Measurements from ENCODE around the gene ADCY3.

ADCY3 gene

DNA sequence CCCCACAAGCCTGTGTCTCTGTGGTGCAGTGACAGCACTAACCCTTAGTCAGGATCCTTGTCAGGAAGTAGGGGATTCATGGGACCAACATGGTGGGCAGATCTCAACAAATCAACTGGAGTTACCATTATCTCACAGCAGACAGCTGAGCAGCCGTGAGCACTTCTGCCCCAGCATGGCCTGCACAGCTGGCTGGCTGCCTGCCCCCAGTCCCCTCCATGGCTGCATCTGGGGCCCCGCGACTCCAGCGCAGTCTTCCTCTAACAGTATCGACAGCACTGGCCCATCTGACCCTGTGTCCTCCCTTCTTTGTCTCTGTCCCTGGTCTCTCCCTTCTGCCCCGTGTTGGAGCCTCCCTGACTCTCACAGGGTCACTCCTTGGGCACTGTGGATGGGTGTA is 4.7 kb upstream of the ADCY3 start:
- DNase-seq = no peak

DNA sequence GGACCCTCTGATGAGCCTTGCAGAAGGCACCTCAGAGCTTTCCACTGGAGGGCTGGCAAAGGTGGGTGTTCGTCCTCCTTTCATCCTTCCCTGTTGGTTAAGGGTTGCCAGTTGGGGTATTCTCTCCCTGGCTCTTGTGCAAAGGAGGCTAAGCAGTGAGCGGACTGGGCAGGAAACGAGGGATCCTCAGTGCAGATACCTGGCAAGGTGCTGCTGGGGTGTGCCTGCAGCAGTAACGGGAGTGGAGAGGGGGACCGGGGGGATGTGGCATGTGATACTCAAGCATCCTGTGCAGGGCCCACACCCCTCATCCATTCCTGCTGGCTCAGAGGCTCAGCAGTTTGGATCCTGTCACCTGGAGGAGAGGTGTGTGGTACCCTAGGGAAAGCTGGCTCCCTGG is 4.2 kb upstream of the ADCY3 start:
- no peak for DNase-seq

DNA sequence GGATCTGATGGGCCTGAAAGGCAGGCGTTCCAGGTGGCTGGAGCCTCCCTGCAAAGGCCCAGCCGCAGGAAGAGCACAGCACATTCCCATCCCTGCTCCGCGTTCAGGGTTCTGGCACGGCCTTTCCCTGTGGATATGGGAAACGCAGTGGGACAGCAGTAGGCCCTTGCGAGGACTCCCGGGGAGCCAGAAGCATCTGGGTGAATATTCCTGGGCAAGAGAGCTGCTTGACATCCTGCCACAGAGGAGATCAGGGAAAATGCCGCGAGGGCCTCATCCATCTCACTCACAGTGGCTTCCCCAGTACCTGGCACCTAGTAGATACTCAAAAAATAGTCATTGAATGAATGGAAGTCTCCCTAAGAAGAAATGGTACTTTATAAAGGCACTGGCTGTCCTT is 3.1 kb upstream of the ADCY3 start:
- no peak for DNase-seq

DNA sequence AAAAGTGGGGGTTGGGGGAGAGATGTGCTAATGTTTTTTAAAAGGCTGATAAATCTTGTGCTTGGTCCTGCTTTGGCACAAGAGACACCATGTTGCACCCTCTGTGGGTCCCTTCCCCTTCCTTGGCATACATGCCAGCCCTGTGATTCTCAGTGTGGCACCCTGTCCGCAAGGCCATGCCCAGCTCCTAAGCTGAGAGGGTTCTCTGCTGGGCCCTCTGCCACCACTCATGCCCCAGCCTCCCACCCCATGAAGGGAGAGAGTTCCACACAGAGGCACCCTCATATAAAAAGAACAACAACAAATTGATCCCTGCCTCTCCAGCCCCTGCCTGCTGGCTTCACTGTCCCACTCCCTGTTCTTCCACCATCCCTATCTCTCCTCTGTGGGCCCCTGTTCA is 2.5 kb upstream of the ADCY3 start:
- no peak for DNase-seq

DNA sequence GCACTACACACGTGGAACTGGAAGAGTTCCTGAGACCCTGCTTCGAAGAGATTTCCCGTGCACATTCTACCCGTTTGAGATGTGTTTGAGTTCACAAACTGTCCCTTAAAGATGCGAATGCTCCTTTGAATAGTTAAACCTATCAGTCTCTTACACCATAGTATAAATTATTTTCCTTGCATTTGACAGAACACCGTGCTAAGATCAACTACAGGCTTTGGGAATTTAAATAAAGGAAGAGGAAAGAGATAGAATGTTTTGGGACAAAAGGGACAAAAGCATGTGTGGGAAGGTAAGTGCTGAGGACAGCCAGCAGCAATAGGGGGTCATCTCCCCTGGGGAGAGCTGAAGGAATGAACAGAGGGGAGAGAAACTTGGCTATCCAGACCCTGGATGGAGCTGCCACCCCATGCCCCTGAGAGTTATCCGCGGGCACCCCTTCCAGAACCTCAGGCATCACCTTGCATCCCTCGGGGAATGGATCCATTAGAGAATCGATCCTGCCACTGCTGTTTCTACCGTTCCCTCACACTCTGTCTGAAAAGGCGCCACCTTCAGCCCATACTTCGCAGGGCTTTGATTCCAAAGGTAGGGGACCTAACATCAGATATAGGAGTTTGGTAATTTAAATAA is 888 bp upstream of the ADCY3 start:
- DNase-seq = no peak

DNA sequence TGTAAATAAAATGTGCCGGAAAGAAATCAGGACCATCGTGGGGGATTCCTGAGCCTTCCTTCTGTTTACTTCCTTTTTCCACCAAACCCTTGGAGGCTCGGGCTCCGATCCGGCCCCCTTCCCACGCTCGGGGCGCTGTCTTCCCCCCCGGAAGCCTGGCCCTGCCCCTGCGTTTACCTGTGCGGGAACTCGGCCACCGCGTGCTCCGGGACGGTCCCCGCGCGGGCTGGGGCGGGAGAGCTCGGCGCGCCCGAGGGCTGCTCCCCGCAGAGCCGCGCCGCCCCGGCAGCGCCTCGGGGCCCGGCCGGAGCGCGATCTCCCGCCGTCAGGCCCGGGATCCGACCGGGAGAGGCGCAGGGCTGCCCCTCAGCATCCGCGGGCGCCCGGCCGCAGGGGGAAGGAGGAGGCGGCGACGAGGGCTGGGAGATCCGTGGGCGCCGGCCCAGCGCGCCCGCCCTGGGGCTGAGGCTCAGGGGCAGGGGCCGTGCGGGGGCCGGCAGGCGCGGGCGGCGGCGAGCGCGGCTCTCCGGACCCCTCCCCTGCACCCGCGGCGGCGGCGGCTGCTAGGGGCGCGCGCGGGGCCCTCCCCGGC is 435 bp downstream of the ADCY3 start:
- DNase-seq = no peak

DNA sequence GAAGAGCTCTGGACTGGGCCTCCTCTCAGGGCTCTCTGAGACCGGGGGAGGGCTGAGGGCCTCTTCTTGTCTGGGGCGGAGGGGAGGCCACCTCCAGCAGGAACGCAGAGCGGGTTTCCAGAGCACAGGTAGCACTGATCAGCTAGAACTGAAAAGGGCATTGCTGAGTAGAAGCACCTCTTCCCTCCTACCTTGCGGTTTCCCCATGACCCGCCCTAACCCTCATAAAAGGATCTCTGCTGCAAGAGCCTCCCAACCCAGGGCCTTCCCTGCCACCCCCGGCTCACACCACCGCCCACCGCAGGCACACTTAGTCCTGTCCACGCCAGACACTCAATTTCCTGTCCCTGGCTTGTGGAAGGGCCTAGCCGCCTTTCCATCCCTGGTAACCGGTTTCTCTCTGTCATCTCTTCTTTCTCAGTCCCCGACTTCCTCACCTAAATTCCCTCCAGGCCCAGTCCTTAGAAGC is 966 bp downstream of the ADCY3 start:
- DNase-seq = no peak

DNA sequence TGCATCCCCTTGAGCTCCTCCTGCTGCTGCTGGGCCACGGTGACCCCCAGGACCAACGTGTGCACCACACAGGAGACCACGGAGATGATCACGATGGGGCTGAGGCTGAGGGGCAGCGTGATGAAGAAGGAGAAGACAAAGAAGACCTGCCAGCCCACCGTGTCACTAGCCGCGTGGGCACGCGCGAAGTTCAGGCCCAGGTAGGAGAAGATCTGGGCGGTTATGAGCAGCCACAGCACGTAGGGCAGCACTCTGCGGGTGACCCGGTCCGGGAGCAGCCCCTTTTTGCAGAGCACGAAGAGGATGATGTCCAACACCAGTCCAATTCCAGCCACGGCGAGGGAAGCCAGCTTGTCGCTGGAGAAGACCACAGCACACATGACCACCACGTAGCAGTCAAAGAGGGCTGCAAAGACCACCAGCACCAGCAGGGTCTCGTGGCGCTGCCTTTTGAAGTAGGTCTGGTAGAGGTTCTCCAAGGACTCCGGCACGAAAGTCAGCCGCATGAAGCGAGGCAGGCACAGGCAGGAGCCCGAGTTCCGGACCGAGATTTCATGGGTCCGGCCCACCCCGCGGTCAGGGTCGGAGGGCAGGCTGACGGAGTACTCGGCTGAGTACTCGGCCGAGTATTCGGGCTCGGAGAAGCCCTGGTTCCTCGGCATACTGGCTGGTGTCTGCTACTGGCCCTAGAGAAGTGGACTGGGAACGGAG is 1.6 kb downstream of the ADCY3 start:
- no peak for DNase-seq

DNA sequence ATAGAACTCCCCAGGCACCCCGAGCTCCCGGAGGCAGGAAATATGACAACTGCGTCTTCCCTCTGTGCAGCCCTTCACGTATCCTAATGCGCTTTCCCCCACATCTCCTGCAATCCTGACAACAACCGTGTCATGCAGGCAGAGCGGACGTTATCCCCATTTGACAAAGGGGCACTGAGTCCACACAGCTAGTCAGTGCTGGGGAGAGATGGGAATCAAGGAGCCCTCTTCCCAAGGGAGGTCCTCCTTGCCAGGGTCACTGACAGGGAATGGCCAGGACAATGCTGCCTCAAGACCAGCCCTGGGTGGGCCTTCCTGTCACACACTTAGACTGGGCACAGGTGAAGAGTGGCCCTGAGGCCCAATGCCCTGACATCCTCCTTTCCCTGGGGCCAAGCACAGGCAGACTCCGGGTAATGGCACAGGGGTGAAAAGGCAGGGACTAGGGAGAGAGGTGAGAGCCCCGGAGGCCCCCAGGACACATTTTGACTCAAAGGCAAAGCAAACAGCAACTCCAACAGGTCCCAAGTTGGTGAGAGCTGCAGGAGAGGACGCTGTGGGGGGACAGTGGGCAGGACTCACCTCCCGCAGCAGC is 2.2 kb downstream of the ADCY3 start:
- DNase-seq = no peak

DNA sequence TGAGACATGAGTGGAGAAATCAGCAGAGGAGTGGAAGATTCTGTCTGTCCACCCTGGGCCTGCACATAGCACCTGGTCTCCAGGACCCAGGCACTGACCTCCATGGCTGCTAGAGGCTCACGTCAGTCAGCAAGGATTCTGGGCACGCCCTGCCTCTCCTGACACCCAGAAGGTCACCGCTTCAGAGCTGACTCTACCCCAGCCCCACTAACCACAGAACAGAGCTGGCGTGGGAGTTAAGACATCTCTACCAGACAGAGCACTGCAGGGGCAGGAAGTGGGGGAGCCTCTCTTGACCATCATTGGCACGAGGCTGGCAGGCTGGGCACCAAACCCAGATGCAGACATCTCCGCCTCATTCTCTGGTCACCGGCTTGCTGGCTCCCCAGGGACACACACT is 3.0 kb downstream of the ADCY3 start:
- DNase-seq = no peak

DNA sequence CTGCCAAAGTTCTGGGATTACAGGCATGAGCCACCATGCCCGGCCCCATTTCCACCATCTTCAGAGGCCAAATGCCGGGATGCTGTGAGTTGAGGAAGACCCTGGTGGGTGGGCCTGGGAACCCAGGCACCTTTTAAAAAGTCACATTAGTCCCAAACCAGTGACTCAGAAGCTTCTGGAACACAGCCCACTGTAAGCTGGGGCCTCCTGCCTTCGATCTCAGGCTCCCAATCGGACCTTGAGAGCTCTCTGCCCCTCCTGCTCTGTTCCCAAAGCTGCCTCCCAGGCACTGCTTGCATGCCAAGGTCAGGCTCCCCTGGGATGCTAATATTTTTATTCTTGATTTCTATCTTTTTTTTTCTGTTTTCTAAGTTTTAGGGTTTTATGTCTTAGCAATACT is 4.2 kb downstream of the ADCY3 start:
- no peak for DNase-seq

DNA sequence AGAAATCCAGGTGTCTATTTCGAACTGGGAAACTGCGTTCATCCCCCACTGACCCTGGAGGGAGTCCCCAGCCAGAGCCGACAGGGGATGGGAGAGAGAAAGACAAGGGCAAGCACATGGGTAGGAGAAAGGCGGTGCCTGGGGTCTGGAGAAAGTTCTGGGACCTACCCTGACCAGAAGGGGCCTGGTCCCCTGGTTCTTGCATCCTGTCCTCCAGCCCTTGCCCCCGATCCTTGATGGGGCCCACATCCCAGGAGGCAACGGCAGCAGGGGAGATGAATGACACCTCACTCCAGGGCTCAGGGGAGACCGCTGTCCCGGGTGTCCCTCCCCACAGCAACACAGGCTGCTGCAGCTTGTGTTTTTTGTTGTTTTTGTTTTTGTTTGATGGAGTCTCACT is 4.9 kb downstream of the ADCY3 start:
- no peak for DNase-seq

DNA sequence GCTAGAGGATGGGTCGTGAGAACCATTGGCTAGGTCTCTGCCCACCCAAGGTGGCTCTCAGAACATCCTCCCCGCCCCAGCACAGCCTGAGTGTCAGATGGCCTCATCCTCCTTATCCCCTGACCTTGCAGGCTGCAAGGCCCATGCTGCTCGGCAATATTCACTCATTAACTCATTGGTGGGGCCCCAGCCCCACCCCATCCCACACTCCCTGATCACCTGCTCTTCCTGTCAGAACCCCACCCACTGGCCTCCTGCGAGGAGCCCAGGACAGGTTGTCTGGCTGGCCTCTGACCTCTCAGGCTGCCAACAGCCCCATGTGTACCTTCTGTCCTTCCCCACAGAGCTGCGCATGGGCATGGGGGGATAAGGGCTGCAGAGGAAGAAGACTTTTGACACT is 5.3 kb downstream of the ADCY3 start:
- DNase-seq = no peak

DNA sequence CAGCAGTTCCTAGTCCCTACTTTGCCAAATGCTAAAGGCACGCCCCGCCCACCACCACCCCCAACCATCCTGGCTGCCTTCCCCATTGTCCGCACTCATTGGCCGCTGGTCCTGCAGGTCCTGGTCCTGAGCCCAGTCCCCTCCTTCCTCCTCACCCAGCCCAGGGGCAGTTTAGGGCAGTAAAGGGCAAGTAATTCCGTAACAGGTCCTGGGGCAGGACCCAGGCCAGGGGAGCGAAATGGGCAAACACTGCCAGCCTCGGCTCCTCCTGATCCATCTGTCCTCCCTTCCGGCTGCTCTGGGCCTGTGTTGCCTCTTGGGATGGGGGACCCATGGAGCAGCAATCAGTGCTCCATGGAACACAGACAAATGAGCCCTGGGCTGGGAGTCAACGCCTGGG is 6.1 kb downstream of the ADCY3 start:
- no peak for DNase-seq

DNA sequence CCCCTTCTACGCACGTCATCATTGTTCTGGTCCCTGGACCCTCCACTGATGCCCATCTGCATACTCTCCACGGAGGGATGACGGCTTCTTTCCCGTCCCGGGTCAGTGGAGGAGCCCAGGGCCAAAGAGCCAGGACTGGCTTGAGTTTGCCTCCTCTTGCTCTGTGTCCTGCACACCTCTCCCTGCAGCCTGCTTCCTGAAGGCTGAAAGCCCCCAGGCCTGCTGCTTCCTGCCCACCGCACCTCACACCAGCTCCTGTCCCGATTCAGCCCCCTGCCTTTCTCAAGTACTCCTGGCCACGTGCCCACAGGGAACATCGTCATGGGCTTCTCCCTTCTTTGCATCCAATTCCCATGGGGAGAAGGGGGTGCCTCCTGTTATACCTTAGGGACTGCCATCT is 7.1 kb downstream of the ADCY3 start:
- no peak for DNase-seq

DNA sequence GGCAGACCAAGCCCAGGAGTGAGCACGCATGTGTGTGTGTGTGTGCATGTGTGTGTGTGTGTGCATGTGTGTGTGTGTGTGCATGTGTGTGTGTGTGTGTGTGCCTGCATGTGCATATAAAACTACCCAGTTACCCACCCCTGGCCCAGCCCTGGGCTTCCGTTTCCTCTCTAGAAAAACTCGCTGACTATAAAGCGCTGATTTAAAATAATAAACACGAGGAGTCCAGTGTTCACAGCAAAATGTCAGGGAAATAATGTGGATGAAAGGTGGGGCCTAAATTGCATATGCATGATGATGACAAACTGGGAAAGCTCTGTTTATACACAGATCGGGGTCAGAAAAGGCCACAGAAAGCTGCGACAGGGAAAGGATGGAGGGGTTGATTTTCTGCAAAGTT is 7.5 kb downstream of the ADCY3 start:
- no peak for DNase-seq

DNA sequence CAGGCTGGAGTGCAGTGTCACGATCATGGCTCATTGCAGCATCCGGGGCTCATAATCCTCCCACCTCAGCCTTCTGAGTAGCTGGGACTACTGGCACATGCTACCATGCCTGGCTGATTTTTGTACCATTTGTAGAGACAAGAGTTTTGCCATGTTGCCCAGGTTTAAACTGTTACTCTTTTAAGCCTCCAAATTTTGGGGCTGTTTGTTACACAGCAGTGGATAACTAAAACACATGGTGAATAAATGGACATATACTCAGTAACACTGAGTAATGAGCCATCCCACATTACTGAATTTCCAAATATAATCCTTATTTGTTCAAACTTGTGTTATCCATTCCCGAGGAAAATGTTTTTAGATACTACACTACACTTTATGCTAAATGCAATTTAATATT is 9.8 kb downstream of the ADCY3 start:
- DNase-seq = no peak

DNA sequence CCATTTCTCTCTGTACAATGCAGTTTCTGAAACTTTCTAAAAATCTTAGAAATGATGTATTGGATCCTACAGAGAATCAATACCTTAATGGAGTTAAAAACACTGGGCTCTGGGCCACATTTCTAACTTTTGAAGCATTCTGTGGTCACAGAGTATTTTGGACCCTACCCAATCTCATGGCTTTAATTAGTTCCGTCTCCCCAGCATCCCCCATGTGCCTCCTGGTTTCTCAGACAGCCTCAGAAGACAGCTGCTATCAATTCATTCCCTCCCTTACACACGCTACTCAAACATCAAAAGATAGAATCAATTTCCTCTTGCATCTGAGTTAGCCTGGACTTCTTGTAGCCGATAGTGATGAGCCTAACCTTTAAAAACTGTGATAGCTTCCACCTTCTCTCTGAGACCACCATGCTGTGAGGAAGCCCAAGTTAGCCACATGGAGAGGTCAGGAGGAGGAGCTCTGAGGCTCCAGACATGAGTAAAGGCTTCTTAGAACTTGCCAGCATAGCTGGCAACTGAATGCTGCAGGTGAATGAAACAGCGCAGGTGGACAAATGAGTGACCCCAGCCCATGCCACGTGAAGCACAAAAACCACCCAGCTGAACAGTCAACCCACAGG is 10.4 kb downstream of the ADCY3 start:
- no peak for DNase-seq

DNA sequence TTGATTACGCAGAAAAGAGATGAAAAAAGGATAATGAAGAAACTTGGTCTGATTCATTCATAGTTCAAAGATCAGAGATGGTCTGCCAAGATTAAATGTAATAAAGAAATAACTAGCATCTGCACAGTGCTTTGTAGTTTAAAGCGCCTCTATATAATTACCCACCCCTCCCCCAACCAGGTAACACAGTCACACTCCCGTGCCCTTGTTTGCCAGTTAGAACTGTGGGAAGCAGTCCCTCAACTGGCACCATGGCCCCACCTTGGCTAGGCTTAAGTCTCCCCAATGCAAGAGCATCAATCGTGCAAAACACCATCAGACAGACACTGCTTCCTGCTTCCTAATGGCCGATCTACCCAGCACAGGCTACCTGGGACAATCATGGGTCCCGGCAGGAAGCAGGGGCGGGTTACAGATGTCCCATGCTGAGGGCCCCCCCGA is 11.6 kb downstream of the ADCY3 start:
- no peak for DNase-seq

DNA sequence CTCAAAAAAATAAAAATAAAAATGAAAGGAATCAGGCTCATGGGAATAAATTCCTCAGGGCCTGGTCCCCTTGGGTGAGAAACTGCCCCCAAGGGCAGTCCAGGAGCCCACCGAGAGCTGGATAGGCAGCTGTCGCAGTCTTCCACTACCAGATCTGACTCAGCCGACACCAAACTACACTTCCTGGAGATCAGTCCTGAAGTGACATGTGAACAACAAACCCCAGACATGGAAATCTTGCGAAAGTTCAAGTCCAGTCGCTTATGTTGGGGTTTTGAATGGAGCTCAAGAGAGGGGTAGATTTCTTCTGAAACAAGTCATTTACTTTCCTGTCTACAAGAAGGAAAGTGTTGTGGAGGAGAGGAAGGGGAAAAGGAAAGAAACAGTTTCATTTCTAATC is 12.9 kb downstream of the ADCY3 start:
- DNase-seq = no peak

DNA sequence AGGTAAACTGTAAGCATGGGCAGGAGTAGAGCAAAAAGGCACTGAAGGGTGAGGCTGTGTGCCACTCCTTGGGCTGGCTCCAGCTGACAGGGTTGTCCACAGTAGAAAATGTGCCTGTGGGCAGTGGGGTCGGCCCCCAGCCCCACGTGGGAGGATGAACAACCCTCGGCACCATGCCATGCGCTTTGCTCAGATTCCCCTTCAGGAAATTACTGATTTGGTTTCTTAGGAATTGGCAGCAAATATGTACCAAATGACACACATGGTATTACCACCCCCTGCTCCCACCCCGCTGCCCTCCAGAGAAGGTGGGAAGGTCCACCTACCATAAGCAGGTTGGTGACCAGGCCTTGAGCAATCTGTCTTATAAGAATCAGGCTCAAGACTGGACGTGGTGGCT is 13.6 kb downstream of the ADCY3 start:
- DNase-seq = no peak

DNA sequence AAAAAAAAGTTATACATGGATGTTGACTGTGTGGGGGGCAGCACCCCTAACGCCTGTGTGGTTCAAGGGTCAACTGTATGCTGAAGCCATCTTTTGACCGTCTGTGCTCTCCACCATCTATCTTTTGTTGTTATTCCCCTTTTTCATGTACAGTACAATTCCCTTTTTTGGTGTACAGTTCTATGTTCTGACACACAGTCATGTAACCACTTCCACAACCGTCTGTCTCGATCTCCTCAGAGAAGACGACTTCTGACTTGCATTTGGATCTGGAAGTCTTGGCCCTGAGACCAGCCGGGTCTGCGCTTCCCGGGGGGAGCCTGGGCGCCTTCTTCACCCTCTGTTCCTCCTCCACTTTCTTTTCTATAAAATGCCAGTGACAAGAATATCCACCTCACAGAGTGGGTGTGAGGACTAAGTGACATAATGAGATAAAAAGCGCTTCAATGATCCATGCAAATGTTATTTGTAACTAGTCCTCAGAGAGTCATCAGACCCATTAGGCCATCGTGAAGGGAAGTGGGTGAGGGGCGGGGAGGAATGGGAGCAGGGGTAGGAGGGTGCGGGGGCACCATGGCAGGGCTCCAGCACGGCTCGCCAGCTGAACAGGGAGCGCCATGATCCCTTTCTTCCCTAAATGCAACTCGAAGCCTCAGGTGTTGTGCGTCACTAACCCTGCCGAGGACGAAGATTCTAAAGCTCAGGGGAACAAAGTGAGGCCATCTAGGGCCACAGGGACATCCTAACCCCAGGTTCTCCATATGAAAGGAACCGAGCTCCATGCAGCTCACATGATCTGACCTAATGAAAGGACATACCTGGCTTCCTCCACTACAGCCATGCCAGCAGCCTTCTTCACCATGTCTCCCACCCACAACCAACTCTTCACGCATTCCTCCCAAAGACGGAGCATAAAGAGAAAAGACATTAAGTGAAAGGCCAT is 16.6 kb downstream of the ADCY3 start:
- DNase-seq = no peak
